GM12878 (cell line): ENCODE data around the gene CADM2. TPM values are rescaled to one million over a fixed set of nuclear protein-coding genes. Genes with fewer than 3 reads are reported as not detected.

ENCODE experiments used
- ATAC-seq: fragments of 200-7000 bp; cut with Tn5 transposase; 3 replicates; pipeline ENCODE4 v1.9.1; 2020; ENCODE audit warnings: mild to moderate bottlenecking, moderate library complexity
- BruUV-seq: library from RNA; stranded (reverse); fragments of 400-500 nt; replicated peaks from 2 replicates; lab custom pipeline; 2021; lab: Mats Ljungman, UMichigan
- CTCF ChIA-PET: fragments of 300-600 bp; sonication (Branson Sonifier 250); formaldehyde crosslinking; extraction: SDS; loops from one replicate; lab custom pipeline; 2021; ENCODE audit warnings: inconsistent platforms; lab: Yijun Ruan, JAX
- POLR2A ChIA-PET: fragments of 350-600 bp; formaldehyde crosslinking; extraction: SDS; loops from one replicate; lab custom pipeline; 2021; ENCODE audit warnings: inconsistent platforms; lab: Charles Lee
- RAD21 ChIA-PET: fragments of 300-600 bp; sonication (Branson Sonifier 250); formaldehyde crosslinking; loops from one replicate; lab custom pipeline; 2023; ENCODE audit warnings: antibody characterized with exemption; ENCODE audit not compliant: unreplicated experiment; lab: Charles Lee
- SMC1A ChIA-PET: fragments of 300-600 bp; sonication (Branson Sonifier 250); formaldehyde crosslinking; loops from one replicate; lab custom pipeline; 2023; ENCODE audit not compliant: unreplicated experiment, uncharacterized antibody; lab: Charles Lee
- DNase-seq: peaks from one replicate; pipeline ENCODE4 v3.0.0-alpha.2; 2011; ENCODE audit warnings: low read depth, low spot score
- FAIRE-seq: peaks from 3 replicates; lab custom pipeline; 2011; peaks lifted over from hg19 to GRCh38; lab: Jason Lieb, UNC
- H2AFZ ChIP-seq: 2 replicates; pipeline ENCODE4 v1.6.0; 2011; ENCODE audit warnings: low read depth, low read length, control low read depth; ENCODE audit not compliant: control insufficient read depth
- H3K27ac ChIP-seq: 2 replicates; pipeline ENCODE4 v1.5.1; 2011; ENCODE audit warnings: control low read depth; ENCODE audit not compliant: control insufficient read depth, insufficient read depth
- H3K27me3 ChIP-seq, 2 experiments: replicated peaks in 1 of 2; 2 replicates each; pipeline versions ENCODE4 v1.6.0 to v1.6.1; 2011; ENCODE audit warnings: low read length in 1 of 2; ENCODE audit not compliant: control insufficient read depth in 2 of 2, insufficient read depth in 2 of 2
- H3K36me3 ChIP-seq, 2 experiments: 2 replicates each; pipeline ENCODE4 v1.5.1; 2011; ENCODE audit warnings: low read length in 1 of 2; ENCODE audit not compliant: control insufficient read depth in 2 of 2, insufficient read depth in 2 of 2
- H3K4me1 ChIP-seq: 2 replicates; pipeline ENCODE4 v1.6.1; 2011; ENCODE audit warnings: mild to moderate bottlenecking, low read length, moderate library complexity, mixed read lengths; ENCODE audit not compliant: control insufficient read depth, insufficient read depth
- H3K4me2 ChIP-seq: 2 replicates; pipeline ENCODE4 v1.6.0; 2011; ENCODE audit warnings: control low read depth; ENCODE audit not compliant: control insufficient read depth, insufficient read depth
- H3K4me3 ChIP-seq: fragments of 200-600 bp; sonication (generic); 2 replicates; pipeline ENCODE4 v1.5.1; 2016
- H3K79me2 ChIP-seq: 2 replicates; pipeline ENCODE4 v1.6.0; 2011; ENCODE audit warnings: low read length; ENCODE audit not compliant: control insufficient read depth, insufficient read depth
- H3K9ac ChIP-seq: 2 replicates; pipeline ENCODE4 v1.8.0; 2011; ENCODE audit warnings: low read length, control low read depth, mixed read lengths; ENCODE audit not compliant: control insufficient read depth, insufficient read depth
- H3K9me3 ChIP-seq: replicated peaks from 3 replicates; pipeline ENCODE4 v1.5.1; 2011; ENCODE audit warnings: mild to moderate bottlenecking, low read length; ENCODE audit not compliant: control insufficient read depth, insufficient read depth
- H4K20me1 ChIP-seq: 2 replicates; pipeline ENCODE4 v1.6.0; 2011; ENCODE audit not compliant: control insufficient read depth, insufficient read depth
- CHD4 ChIP-seq: fragments of 200-600 bp; sonication (generic); IDR thresholded peaks from 2 replicates; pipeline ENCODE4 v1.6.1; 2016; ENCODE audit warnings: mild to moderate bottlenecking
- EGR1 ChIP-seq, 2 experiments: IDR thresholded peaks; 1 replicate in 1 of 2; 2 replicates in 1 of 2; pipeline ENCODE4 v1.6.1; 2011 to 2012; ENCODE audit warnings: low read depth in 2 of 2, low read length in 2 of 2, borderline replicate concordance in 1 of 2, mild to moderate bottlenecking in 1 of 2, moderate library complexity in 1 of 2
- FOS ChIP-seq: IDR thresholded peaks from 3 replicates; pipeline ENCODE4 v1.6.1; 2011; ENCODE audit warnings: borderline replicate concordance; ENCODE audit not compliant: insufficient read length; ENCODE audit errors: extremely low read depth
- FOXK2 ChIP-seq: fragments of 450-650 bp; IDR thresholded peaks from 2 replicates; pipeline ENCODE4 v1.6.1; 2017; ENCODE audit warnings: mild to moderate bottlenecking, moderate library complexity
- MYB ChIP-seq: fragments of 150-350 bp; IDR thresholded peaks from 2 replicates; pipeline ENCODE4 v1.6.1; 2014; ENCODE audit warnings: mild to moderate bottlenecking, low read depth, low read length, borderline replicate concordance
- RAD21 ChIP-seq: IDR thresholded peaks from 2 replicates; pipeline ENCODE4 v1.6.1; 2011; ENCODE audit warnings: mild to moderate bottlenecking, low read depth, low read length, moderate library complexity; ENCODE audit not compliant: insufficient read depth
- SMAD1 ChIP-seq: fragments of 450-650 bp; IDR thresholded peaks from 2 replicates; pipeline ENCODE4 v1.6.1; 2018; ENCODE audit warnings: mild to moderate bottlenecking, low read depth; ENCODE audit not compliant: partially characterized antibody
- STAT1 ChIP-seq: fragments of 450-650 bp; conservative IDR thresholded peaks from 2 replicates; pipeline ENCODE4 v1.6.1; 2014; ENCODE audit warnings: antibody characterized with exemption, mild to moderate bottlenecking
- STAT3 ChIP-seq: IDR thresholded peaks from 2 replicates; pipeline ENCODE4 v1.6.1; 2011; ENCODE audit warnings: low read depth, low read length, improper control_type of control experiment
- TARDBP ChIP-seq: IDR thresholded peaks from 2 replicates; pipeline ENCODE4 v1.6.1; 2016; ENCODE audit warnings: borderline replicate concordance
- ZSCAN29 ChIP-seq: fragments of 450-650 bp; IDR thresholded peaks from 2 replicates; pipeline ENCODE4 v1.6.1; 2017; ENCODE audit warnings: mild to moderate bottlenecking, moderate library complexity
- WGBS: methylation state at CpG from one replicate; pipeline ENCODE4 v1.1.6; 2016; ENCODE audit warnings: low lambda C conversion rate; ENCODE audit not compliant: insufficient replicate concordance, insufficient coverage; ENCODE audit errors: missing lambda C conversion rate; 5-methylcytosine and 5-hydroxymethylcytosine counted together
- in situ Hi-C: fragments of 300-500 bp; cut with MboI; formaldehyde crosslinking; loops from 9 replicates; pipeline ENCODE4 v1.14.3; 2018; ENCODE audit warnings: mixed read lengths
- intact Hi-C: fragments of 100-400 bp; cut with micrococcal nuclease; formaldehyde crosslinking; loops from one replicate; pipeline ENCODE4 v1.14.2; 2022; ENCODE audit not compliant: unreplicated experiment
- polyA plus RNA-seq, 11 experiments: library from polyadenylated mRNA; depleted of rRNA in 4 of 11; unstranded in 6 of 11; stranded (reverse) in 5 of 11; fragments of >200 nt; fragmentation: Nextera tagmentation in 4 of 11; fragmentation: Illumina TruSeq in 1 of 11; extraction: Ambion mirVana in 4 of 11; extraction: Trizol in 1 of 11; gene quantifications; 1 replicate in 1 of 11; 2 replicates in 10 of 11; pipeline versions ENCODE4 v1.2.1 to v1.2.3, GENCODE V29; 2011 to 2016; ENCODE audit warnings: inconsistent platforms in 2 of 11, missing spikeins in 2 of 11, low read depth in 1 of 11
- total RNA-seq, 4 experiments: library from RNA; depleted of rRNA in 3 of 4; stranded (reverse); fragments of >200 nt in 3 of 4; fragmentation: Illumina TruSeq in 1 of 4; extraction: Trizol in 1 of 4; gene quantifications; 2 replicates each; pipeline versions ENCODE4 v1.2.1 to v1.2.3, GENCODE V29; 2013 to 2021

The CADM2 gene
- total and polyA plus RNA-seq, 10 of the 15 experiments (the other 5 are each of a cell fraction or from before 2014, with no cell fraction given): 0.13 TPM; not detected in 9

DNA sequence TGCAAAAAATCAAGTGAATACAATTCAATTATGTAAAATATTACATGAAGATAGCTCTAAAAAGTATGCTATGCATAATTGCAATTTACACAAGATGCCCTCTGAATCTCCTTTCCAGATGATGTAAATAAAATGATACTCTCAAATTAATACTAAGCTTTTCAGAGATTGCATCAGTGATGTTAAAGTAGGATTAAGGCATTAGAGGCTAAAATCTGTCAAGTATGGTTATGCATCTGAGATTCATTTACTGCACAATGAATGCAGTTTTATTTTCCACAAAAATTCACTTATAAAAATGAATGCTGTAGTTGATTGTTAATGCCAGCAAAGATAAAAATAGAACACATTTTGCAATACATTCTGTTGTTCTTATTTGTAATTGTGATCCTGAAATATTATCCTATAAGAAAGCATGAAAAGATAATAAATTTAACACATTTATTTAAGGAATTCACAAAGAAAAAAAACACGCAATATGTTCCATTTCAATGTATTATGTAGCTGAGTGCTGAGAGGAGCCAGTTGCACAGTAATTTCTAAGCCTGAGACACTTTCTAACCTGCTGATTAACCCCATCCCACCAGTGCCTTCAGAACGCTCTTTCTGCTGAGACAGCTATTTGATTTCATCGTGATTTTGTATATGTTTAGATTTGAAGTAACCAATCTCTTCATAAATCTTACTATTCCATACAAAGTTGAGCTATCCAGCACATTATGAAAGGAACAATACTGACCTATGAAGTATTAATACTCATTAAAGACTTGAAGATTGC lies 224.4 kb downstream of the CADM2 start:
- ATAC-seq: no peak
- no peak for FAIRE-seq
- no peak for DNase-seq
- Histone ChIP-seq H4K20me1 (no peaks in the 10 kb centered on the region), H3K79me2 (no peaks in the 10 kb centered on the region), H3K9ac (no peak overlapping the region), H3K36me3 (no peaks in the 10 kb centered on the region), H2AFZ (no peak overlapping the region), H3K4me3 (no peak overlapping the region), H3K9me3 (no peaks in the 10 kb centered on the region), H3K4me1 (no peaks in the 10 kb centered on the region), H3K27ac (no peak overlapping the region), H3K27me3 (no peaks in the 10 kb centered on the region), H3K4me2 (no peak overlapping the region)
- BruUV-seq: no TSS peak
- ChIA-PET SMC1A (interaction anchor here (1.2 kb wide), 1 partner anchor 19 kb away, joined by 3 read pairs; no protein-coding TSS in a partner anchor), CTCF (no interaction called here), POLR2A (no interaction called here), RAD21 (no interaction called here)
- WGBS: 11% methylated on average over 3 of the region's 3 CpGs
- TF ChIP-seq MYB: no peak
- TF ChIP-seq ZSCAN29: no peak
- TF ChIP-seq STAT1: no peak
- TF ChIP-seq TARDBP: no peak
- no peak for TF ChIP-seq SMAD1
- TF ChIP-seq RAD21: no peak
- TF ChIP-seq CHD4: no peak
- no peak for TF ChIP-seq FOS
- TF ChIP-seq FOXK2: no peak
- no peak for TF ChIP-seq STAT3
- no peak for TF ChIP-seq EGR1 (IDR thresholded peaks at IDR 0.05; ENCODE audit: borderline replicate concordance in 1 of 2, low read depth in 2 of 2, low read length in 2 of 2)
- in situ Hi-C loops (no loop called here), intact Hi-C loops (no loop called here)
